ENCODE results near the gene ZHX3.

The ZHX3 gene

GRCh38 chr20:41173161-41173721 is 144.3 kb downstream of the ZHX3 start:
- peak; percentile 95 for TF ChIP-seq CTCF (IDR thresholded peaks at IDR 0.05)
- DNase-seq (ENCODE audit: low spot score) = peak; percentile 93
- Histone ChIP-seq H3K4me3 (no peak overlapping the region), H3K27ac (peak overlapping the region; percentile 86 to 93)

- no peak for TF ChIP-seq CTCF (IDR thresholded peaks at IDR 0.05)
- DNase-seq (ENCODE audit: low spot score) = peak; percentile 74
- peak overlapping the region; percentile 10 to 93 for H3K27ac ChIP-seq
- peak overlapping the region; percentile 14 for H3K4me3 ChIP-seq
These were observed 145.0 kb downstream of the ZHX3 start for GRCh38 chr20:41172296-41173140.

- Histone ChIP-seq H3K27ac (peak overlapping the region; percentile 10 to 93), H3K4me3 (no peak overlapping the region)
- no peak for TF ChIP-seq CTCF (IDR thresholded peaks at IDR 0.05)
- DNase-seq (ENCODE audit: low spot score) = no peak
These were observed 145.7 kb downstream of the ZHX3 start for GRCh38 chr20:41171736-41172295.

GRCh38 chr20:41170386-41171105 is 147.0 kb downstream of the ZHX3 start:
- DNase-seq (ENCODE audit: low spot score) = peak; percentile 65
- no peak for TF ChIP-seq CTCF (IDR thresholded peaks at IDR 0.05)
- peak overlapping the region in 1 of 2 donors; percentile 60 for H3K27ac ChIP-seq
- H3K4me3 ChIP-seq = no peak overlapping the region

- no peak for TF ChIP-seq CTCF (IDR thresholded peaks at IDR 0.05)
- DNase-seq (ENCODE audit: low spot score) = peak; percentile 70
- Histone ChIP-seq H3K4me3 (no peak overlapping the region), H3K27ac (peak overlapping the region in 1 of 2 donors; percentile 60)
These were observed 147.7 kb downstream of the ZHX3 start for GRCh38 chr20:41169791-41170351.

GRCh38 chr20:41169162-41169690 is 148.3 kb downstream of the ZHX3 start:
- peak overlapping the region in 1 of 2 donors; percentile 60 for H3K27ac ChIP-seq
- no peak overlapping the region for H3K4me3 ChIP-seq
- DNase-seq (ENCODE audit: low spot score) = no peak
- TF ChIP-seq CTCF (IDR thresholded peaks at IDR 0.05) = no peak

Data from coronary artery (tissue), 2 donors.